Type B pancreatic cell (in vitro differentiated cells): ENCODE data around the gene AHCYL2. TPM values are rescaled to one million over a fixed set of nuclear protein-coding genes. Genes with fewer than 3 reads are reported as not detected.

Experiments used
- DNase-seq: peaks from one replicate; pipeline ENCODE4 v3.0.0; 2021; ENCODE audit warnings: mixed read lengths; ENCODE audit not compliant: unreplicated experiment; ENCODE audit errors: extremely low spot score
- H3K27ac Mint-ChIP-seq: 2 replicates; pipeline ENCODE4 v1.8.0; 2021; ENCODE audit warnings: mild to moderate bottlenecking, mixed read lengths
- H3K27me3 Mint-ChIP-seq: 2 replicates; pipeline ENCODE4 v1.8.0; 2021; ENCODE audit warnings: mixed read lengths
- H3K36me3 Mint-ChIP-seq: 2 replicates; pipeline ENCODE4 v1.8.0; 2021; ENCODE audit warnings: mixed read lengths
- H3K4me1 Mint-ChIP-seq: one replicate; pipeline ENCODE4 v1.8.0; 2021; ENCODE audit warnings: mixed read lengths; ENCODE audit not compliant: unreplicated experiment
- H3K4me3 Mint-ChIP-seq: 2 replicates; pipeline ENCODE4 v1.8.0; 2021; ENCODE audit warnings: mild to moderate bottlenecking, mixed read lengths
- H3K9me3 Mint-ChIP-seq: 2 replicates; pipeline ENCODE4 v1.8.0; 2021; ENCODE audit warnings: mixed read lengths
- total RNA-seq: library from RNA; stranded (reverse); gene quantifications from 2 replicates; pipeline ENCODE4 v1.2.1, GENCODE V29; 2021; ENCODE audit warnings: low replicate concordance
- TF ChIP-seq, protein P1 (sequence below): fragments of 200-600 bp; sonication (generic); conservative IDR thresholded peaks from 2 replicates; pipeline ENCODE4 v1.5.0; 2021; ENCODE audit warnings: antibody characterized with exemption, mild to moderate bottlenecking

The AHCYL2 gene
- total RNA-seq, 1 donor from 2014 or later: 27.8 TPM

DNA sequence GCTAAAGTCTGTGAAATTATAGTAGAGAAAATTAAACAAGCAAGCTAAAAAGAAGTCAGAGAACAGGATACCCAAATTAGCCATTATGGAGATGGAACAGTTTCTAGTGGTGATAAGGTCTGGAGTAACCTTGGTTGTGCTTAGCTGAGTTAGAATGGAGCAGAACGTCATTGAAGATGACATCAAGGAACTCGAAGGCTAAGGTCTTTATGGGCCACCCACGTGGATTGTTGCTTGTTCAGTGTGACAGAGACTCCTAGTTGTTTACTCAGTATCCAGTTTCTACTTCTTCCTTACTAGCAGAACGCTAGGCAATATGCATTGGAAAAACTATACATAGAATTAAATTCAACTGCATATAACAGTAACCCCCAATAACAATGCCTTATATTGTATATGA lies 39.7 kb downstream of the AHCYL2 start:
- H3K4me3 Mint-ChIP-seq: no peak overlapping the region
- H3K4me1 Mint-ChIP-seq: peaks cover 4% of the 10 kb centered on the region
- H3K27ac Mint-ChIP-seq: no peak overlapping the region
- TF ChIP-seq, protein P1, sequence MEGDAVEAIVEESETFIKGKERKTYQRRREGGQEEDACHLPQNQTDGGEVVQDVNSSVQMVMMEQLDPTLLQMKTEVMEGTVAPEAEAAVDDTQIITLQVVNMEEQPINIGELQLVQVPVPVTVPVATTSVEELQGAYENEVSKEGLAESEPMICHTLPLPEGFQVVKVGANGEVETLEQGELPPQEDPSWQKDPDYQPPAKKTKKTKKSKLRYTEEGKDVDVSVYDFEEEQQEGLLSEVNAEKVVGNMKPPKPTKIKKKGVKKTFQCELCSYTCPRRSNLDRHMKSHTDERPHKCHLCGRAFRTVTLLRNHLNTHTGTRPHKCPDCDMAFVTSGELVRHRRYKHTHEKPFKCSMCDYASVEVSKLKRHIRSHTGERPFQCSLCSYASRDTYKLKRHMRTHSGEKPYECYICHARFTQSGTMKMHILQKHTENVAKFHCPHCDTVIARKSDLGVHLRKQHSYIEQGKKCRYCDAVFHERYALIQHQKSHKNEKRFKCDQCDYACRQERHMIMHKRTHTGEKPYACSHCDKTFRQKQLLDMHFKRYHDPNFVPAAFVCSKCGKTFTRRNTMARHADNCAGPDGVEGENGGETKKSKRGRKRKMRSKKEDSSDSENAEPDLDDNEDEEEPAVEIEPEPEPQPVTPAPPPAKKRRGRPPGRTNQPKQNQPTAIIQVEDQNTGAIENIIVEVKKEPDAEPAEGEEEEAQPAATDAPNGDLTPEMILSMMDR: no peak
- DNase-seq: no peak
- H3K36me3 Mint-ChIP-seq: peaks cover 5% of the 10 kb centered on the region
- H3K9me3 Mint-ChIP-seq: no peaks in the 10 kb centered on the region
- no peaks in the 10 kb centered on the region for H3K27me3 Mint-ChIP-seq

DNA sequence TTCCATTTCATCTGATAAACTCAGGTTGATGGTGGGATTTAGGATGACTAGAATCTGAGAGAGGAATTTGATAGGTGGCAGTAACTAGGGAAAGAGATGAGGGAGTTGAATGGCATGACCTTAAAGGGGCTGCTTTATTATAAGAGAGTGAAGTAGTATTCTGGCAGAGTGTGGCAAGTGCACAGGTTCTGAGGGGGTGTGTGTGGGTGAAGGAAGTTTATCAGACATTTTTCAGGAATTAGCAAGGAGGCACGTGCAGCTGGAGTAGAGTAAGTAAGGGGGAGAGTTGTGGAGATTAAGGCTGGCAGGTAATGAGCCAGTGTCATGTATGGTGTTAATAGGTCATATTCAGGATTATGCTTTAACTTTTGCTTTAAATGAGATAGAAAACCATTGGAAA lies 40.5 kb downstream of the AHCYL2 start:
- DNase-seq: no peak
- H3K4me1 Mint-ChIP-seq: peaks cover under 1% of the 10 kb centered on the region
- H3K27ac Mint-ChIP-seq: no peak overlapping the region
- H3K4me3 Mint-ChIP-seq: no peak overlapping the region
- H3K27me3 Mint-ChIP-seq: no peaks in the 10 kb centered on the region
- no peaks in the 10 kb centered on the region for H3K9me3 Mint-ChIP-seq
- TF ChIP-seq, protein P1: no peak
- H3K36me3 Mint-ChIP-seq: peaks cover 5% of the 10 kb centered on the region

DNA sequence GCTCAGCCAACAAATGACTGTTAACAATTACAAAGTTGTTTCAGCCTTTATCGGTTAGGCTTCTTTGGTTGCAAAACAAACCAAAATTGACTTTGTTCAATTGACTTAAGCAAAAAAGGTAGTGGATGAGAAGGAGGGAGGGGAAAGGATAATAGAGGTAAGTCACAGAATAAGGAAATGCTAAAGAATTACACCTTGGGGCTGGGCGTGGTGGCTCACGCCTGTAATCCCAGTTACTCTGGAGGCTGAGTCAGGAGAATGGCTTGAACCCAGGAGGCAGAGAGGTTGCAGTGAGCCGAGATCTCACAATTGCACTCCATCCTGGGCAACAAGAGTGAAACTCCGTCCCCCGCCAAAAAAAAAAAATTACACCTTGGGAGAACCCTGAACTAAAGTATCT lies 41.4 kb downstream of the AHCYL2 start:
- no peaks in the 10 kb centered on the region for H3K4me1 Mint-ChIP-seq
- DNase-seq: no peak
- H3K4me3 Mint-ChIP-seq: no peak overlapping the region
- peaks cover 5% of the 10 kb centered on the region for H3K36me3 Mint-ChIP-seq
- H3K27me3 Mint-ChIP-seq: no peaks in the 10 kb centered on the region
- H3K9me3 Mint-ChIP-seq: no peaks in the 10 kb centered on the region
- no peak overlapping the region for H3K27ac Mint-ChIP-seq
- TF ChIP-seq, protein P1: no peak

DNA sequence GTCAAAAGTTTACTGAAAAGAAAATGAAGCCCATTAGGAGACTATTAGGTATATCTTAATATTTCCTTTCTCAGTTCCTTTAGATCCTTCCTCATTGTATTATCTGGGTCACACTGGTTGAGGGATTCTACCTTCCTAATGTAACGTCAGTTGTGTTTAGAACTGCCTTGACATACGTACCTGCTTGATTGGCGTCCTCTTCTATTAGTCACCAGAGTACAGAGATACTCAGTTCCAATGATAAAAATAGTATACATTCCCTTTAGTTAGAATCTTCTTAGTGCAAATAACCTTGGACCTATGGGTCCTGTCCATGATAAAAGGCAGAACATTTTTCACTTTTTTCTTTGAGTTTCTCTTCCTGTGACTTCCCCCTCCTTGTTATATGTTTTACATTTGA lies 45.2 kb downstream of the AHCYL2 start:
- peaks cover 19% of the 10 kb centered on the region for H3K36me3 Mint-ChIP-seq
- no peak for DNase-seq
- H3K4me3 Mint-ChIP-seq: no peak overlapping the region
- no peaks in the 10 kb centered on the region for H3K27me3 Mint-ChIP-seq
- H3K9me3 Mint-ChIP-seq: peaks cover 14% of the 10 kb centered on the region
- H3K4me1 Mint-ChIP-seq: no peaks in the 10 kb centered on the region
- no peak overlapping the region for H3K27ac Mint-ChIP-seq
- TF ChIP-seq, protein P1: no peak

DNA sequence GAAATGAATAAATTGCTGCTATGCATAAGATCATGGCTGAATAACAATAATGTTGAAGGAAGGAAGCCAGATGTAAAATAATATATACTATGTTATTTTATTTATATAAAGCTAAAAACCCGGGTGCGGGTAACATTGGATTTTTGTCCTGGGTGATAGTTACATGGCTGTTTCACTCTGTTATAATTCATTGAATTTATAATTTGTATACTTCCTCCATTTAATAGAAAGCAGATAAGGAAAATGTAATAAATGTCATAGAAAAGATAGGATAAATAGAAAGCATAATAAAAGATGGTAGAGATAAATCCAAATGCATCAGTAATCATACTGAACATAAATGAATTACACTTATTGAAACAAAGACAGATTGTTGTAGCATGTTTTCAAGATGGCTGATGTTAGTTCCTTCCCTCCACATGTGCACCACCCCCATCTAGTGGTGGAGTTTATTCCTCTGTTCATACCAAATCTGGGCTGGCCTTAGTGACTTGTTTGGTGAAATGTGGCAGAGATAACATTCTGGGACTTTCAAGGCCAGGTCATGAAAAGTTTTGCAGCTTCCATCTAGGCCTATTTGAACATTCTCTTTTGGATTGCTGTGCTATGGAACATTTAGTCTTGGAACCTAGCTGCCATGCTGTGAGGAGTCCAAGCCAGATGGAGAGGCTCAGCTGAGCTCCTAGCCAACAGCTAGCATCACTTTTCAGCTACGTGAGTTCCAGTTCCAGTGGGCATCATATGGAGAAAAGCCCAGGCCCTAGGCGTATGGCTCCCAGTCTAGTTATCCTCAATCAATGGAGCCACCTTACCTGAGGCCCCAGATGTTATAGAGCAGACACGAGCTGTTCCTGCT lies 46.9 kb downstream of the AHCYL2 start:
- H3K27ac Mint-ChIP-seq: no peak overlapping the region
- H3K9me3 Mint-ChIP-seq: peaks cover 14% of the 10 kb centered on the region
- peaks cover 19% of the 10 kb centered on the region for H3K36me3 Mint-ChIP-seq
- H3K4me1 Mint-ChIP-seq: no peaks in the 10 kb centered on the region
- H3K4me3 Mint-ChIP-seq: no peak overlapping the region
- TF ChIP-seq, protein P1: peak; percentile 75
- H3K27me3 Mint-ChIP-seq: no peaks in the 10 kb centered on the region
- DNase-seq: no peak
